Lung (tissue), 12 donors: ENCODE results near the gene AK8. TPM values are rescaled to one million over a fixed set of nuclear protein-coding genes. Genes with fewer than 3 reads are reported as not detected.

Experiments
- ATAC-seq: fragments of 200-7000 bp; cut with Tn5 transposase; one replicate; pipeline ENCODE4 v1.9.1; 2020; ENCODE audit warnings: moderate number of reproducible peaks; ENCODE audit not compliant: insufficient read depth, low FRiP score
- DNase-seq, 3 donors: peaks; one replicate each; pipeline ENCODE4 v3.0.0-alpha.2; 2013 to 2017
- H3K27ac ChIP-seq, 2 donors: one replicate each; pipeline ENCODE4 v1.5.1; 2013; ENCODE audit warnings: mild to moderate bottlenecking in 2 of 2, moderate library complexity in 2 of 2, control low read depth in 1 of 2, inconsistent platforms in 1 of 2, low read depth in 1 of 2, low read length in 1 of 2
- H3K27me3 ChIP-seq, 3 donors: one replicate each; pipeline ENCODE4 v1.5.1; 2013; ENCODE audit warnings: low read length in 2 of 3; ENCODE audit not compliant: control insufficient read depth in 3 of 3, insufficient read depth in 3 of 3
- H3K36me3 ChIP-seq, 4 donors: one replicate each; pipeline ENCODE4 v1.5.1; 2013; ENCODE audit warnings: low read length in 4 of 4, mild to moderate bottlenecking in 1 of 4, moderate library complexity in 1 of 4; ENCODE audit not compliant: control insufficient read depth in 4 of 4, insufficient read depth in 4 of 4
- H3K4me1 ChIP-seq, 5 donors: one replicate each; pipeline ENCODE4 v1.5.1; 2013; ENCODE audit warnings: low read length in 5 of 5, mild to moderate bottlenecking in 2 of 5, moderate library complexity in 1 of 5; ENCODE audit not compliant: control insufficient read depth in 5 of 5, insufficient read depth in 5 of 5
- H3K4me3 ChIP-seq: one replicate; pipeline ENCODE4 v1.5.1; 2013; ENCODE audit warnings: mild to moderate bottlenecking, control low read depth, moderate library complexity
- H3K9ac ChIP-seq, 2 donors: one replicate each; pipeline ENCODE4 v1.5.1; 2013; ENCODE audit warnings: low read length in 2 of 2, control low read depth in 1 of 2; ENCODE audit not compliant: insufficient read depth in 1 of 2
- H3K9me3 ChIP-seq, 4 donors: one replicate each; pipeline ENCODE4 v1.5.1; 2013; ENCODE audit warnings: low read length in 3 of 4, mild to moderate bottlenecking in 1 of 4, moderate library complexity in 1 of 4; ENCODE audit not compliant: control insufficient read depth in 4 of 4, insufficient read depth in 3 of 4
- CTCF ChIP-seq: IDR thresholded peaks from 2 replicates; pipeline ENCODE4 v1.5.1; 2012; ENCODE audit warnings: mild to moderate bottlenecking; ENCODE audit errors: control extremely low read depth, extremely low read depth
- WGBS, 2 donors: extraction: QIAGEN DNeasy Blood & Tissue Kit; methylation state at CpG; one replicate each; pipeline ENCODE4 v1.1.7; 2013; 5-methylcytosine and 5-hydroxymethylcytosine counted together
- polyA plus RNA-seq, 2 donors: library from polyadenylated mRNA; stranded (reverse); fragments of 200-250 nt; gene quantifications; one replicate each; pipeline ENCODE4 v1.2.1, GENCODE V29; 2013
- total RNA-seq, 2 donors: library from RNA; depleted of rRNA in 1 of 2; stranded (reverse); fragments of >200 nt in 1 of 2; gene quantifications; one replicate each; pipeline ENCODE4 v1.2.1, GENCODE V29; 2014 to 2021
- donor health status: control.
- donor health status: control.
- donor health status: Bipolar disorder and iron deficiency.
- donor health status: healthy.
- donor health status: DM: yes; HTN: yes; CAD: no.

Gene AK8
- total and polyA plus RNA-seq, 4 donors: 1.9 to 10.6 (median 3.7) TPM

- ATAC-seq (no peak), DNase-seq (no peak)
- WGBS, 2 donors: 91 to 92% methylated on average over 9 of the region's 9 CpGs
- H3K4me1 ChIP-seq: peaks cover 0 to 11% (median 2%) of the 10 kb centered on the region in 5 donors
- TF ChIP-seq CTCF: no peak
- no peak overlapping the region for H3K4me3 ChIP-seq
- H3K9me3 ChIP-seq: no peaks in the 10 kb centered on the region
- H3K36me3 ChIP-seq: no peaks in the 10 kb centered on the region
- H3K27me3 ChIP-seq: peaks cover 0 to 28% (median 25%) of the 10 kb centered on the region in 3 donors
- no peak overlapping the region for H3K9ac ChIP-seq
- no peak overlapping the region for H3K27ac ChIP-seq
Observed at GRCh38 chr9:132739710-132740310, 138.3 kb downstream of the AK8 start.

GRCh38 chr9:132733260-132733815, 144.7 kb downstream of the AK8 start:
- 69 to 80% methylated on average over 22 of the region's 22 CpGs for WGBS, 2 donors
- DNase-seq (peak in 2 of 3 donors; percentile 36 to 58), ATAC-seq (no peak)
- no peaks in the 10 kb centered on the region for H3K27me3 ChIP-seq
- H3K4me1 ChIP-seq: peaks cover 0 to 10% (median 0%) of the 10 kb centered on the region in 5 donors
- no peaks in the 10 kb centered on the region for H3K36me3 ChIP-seq
- TF ChIP-seq CTCF: no peak
- no peaks in the 10 kb centered on the region for H3K9me3 ChIP-seq
- no peak overlapping the region for H3K4me3 ChIP-seq
- no peak overlapping the region for H3K9ac ChIP-seq
- H3K27ac ChIP-seq: no peak overlapping the region

GRCh38 chr9:132732326-132733259, 145.5 kb downstream of the AK8 start:
- peaks cover 0 to 10% (median 0%) of the 10 kb centered on the region in 5 donors for H3K4me1 ChIP-seq
- DNase-seq (peak in 1 of 3 donors; percentile 45), ATAC-seq (no peak)
- H3K36me3 ChIP-seq: no peaks in the 10 kb centered on the region
- 60 to 70% methylated on average over 17 of the region's 17 CpGs for WGBS, 2 donors
- H3K9me3 ChIP-seq: no peaks in the 10 kb centered on the region
- H3K9ac ChIP-seq: no peak overlapping the region
- H3K27me3 ChIP-seq: peaks cover 0 to 3% (median 0%) of the 10 kb centered on the region in 3 donors
- H3K27ac ChIP-seq: no peak overlapping the region
- no peak for TF ChIP-seq CTCF
- no peak overlapping the region for H3K4me3 ChIP-seq
